ENCODE data around the gene RAB20. TPM values are rescaled to one million over a fixed set of nuclear protein-coding genes. Genes with fewer than 3 reads are reported as not detected.

The RAB20 gene
- total RNA-seq, 1 experiment from 2014 or later, result 12.3 TPM

DNA sequence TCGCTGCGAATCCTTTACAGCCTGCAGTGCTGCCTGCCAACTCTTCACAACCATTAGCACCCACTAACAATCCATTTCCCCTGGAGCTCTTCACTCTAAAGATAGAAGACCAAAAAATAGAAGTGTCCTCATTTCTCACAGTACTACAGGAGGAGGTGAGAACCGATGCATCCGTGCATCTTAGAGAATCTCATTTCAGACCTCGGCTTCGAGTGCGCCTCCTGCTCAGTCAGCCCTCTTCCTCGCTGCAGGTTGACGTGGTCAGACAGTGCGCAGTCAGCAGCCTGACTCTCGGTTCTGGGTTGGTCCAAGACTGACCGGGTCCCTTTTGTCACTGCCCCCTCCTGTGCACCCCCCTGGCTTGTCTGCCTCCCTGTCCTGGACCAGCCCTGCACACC lies 85.3 kb downstream of the RAB20 start:
- H3K27me3 Mint-ChIP-seq (ENCODE audit: low read depth), result no peaks in the 10 kb centered on the region
- Histone ChIP-seq H3K79me1 (ENCODE audit: insufficient read depth, low read depth, low read length, poor library complexity, severe bottlenecking) (no peaks in the 10 kb centered on the region), H2BK120ac (ENCODE audit: low read depth, low read length, poor library complexity, severe bottlenecking) (no peak overlapping the region), H2BK20ac (ENCODE audit: low read depth, low read length, poor library complexity, severe bottlenecking) (no peak overlapping the region), H2BK12ac (ENCODE audit: insufficient read length, low read depth, low read length) (no peak overlapping the region), H3T11ph (ENCODE audit: low read length) (no peak overlapping the region), H2AK5ac (ENCODE audit: insufficient read length, low read length) (no peak overlapping the region), H3K4ac (ENCODE audit: low read depth, low read length) (no peak overlapping the region), H4K8ac (replicated peaks; ENCODE audit: insufficient read length, low read depth, low read length) (no peak overlapping the region), H2AFZ (ENCODE audit: low read length) (no peak overlapping the region), H2BK5ac (ENCODE audit: insufficient read length, low read length) (no peak overlapping the region), H3K9me3 (ENCODE audit: control insufficient read depth, low read depth, low read length) (no peaks in the 10 kb centered on the region), H2BK15ac (ENCODE audit: low read depth, low read length) (no peak overlapping the region), H3K56ac (ENCODE audit: insufficient read length, low read depth, low read length) (no peak overlapping the region), H3K4me1 (ENCODE audit: insufficient read depth, low read length) (no peaks in the 10 kb centered on the region), H3K18ac (ENCODE audit: insufficient read length, low read depth, low read length) (no peak overlapping the region), H3K14ac (ENCODE audit: insufficient read depth, low read length) (no peak overlapping the region), H3K27ac (ENCODE audit: insufficient read length, low read depth, low read length) (no peak overlapping the region), H4K91ac (ENCODE audit: insufficient read length, low read depth, low read length) (no peak overlapping the region), H3K79me2 (ENCODE audit: insufficient read depth, low read length) (no peaks in the 10 kb centered on the region), H3K23ac (ENCODE audit: insufficient read length, low read depth, low read length) (no peak overlapping the region), H3K23me2 (ENCODE audit: insufficient read length, low read depth, low read length, poor library complexity, severe bottlenecking) (no peaks in the 10 kb centered on the region), H3K4me2 (ENCODE audit: insufficient read depth, insufficient read length, low read length) (no peak overlapping the region), H3K27me3 (ENCODE audit: insufficient read depth, low read length) (no peaks in the 10 kb centered on the region), H3K9ac (ENCODE audit: extremely low read depth, insufficient read length, low read length) (no peak overlapping the region), H4K20me1 (ENCODE audit: control insufficient read depth, insufficient read depth, insufficient read length) (no peaks in the 10 kb centered on the region), H4K5ac (ENCODE audit: insufficient read length, low read depth, low read length) (no peak overlapping the region)
- no peak overlapping the region for H3K4me3 Mint-ChIP-seq
- DNase-seq, result no peak
- peaks cover 32 to 37% (median 34%) of the 10 kb centered on the region in 3 experiments for H3K36me3 Mint-ChIP-seq (ENCODE audit: insufficient read depth in 1 of 3, low read depth in 3 of 3)
- peaks cover 6 to 7% of the 10 kb centered on the region in 2 experiments for H3K4me1 Mint-ChIP-seq
- TF ChIP-seq, protein P1, sequence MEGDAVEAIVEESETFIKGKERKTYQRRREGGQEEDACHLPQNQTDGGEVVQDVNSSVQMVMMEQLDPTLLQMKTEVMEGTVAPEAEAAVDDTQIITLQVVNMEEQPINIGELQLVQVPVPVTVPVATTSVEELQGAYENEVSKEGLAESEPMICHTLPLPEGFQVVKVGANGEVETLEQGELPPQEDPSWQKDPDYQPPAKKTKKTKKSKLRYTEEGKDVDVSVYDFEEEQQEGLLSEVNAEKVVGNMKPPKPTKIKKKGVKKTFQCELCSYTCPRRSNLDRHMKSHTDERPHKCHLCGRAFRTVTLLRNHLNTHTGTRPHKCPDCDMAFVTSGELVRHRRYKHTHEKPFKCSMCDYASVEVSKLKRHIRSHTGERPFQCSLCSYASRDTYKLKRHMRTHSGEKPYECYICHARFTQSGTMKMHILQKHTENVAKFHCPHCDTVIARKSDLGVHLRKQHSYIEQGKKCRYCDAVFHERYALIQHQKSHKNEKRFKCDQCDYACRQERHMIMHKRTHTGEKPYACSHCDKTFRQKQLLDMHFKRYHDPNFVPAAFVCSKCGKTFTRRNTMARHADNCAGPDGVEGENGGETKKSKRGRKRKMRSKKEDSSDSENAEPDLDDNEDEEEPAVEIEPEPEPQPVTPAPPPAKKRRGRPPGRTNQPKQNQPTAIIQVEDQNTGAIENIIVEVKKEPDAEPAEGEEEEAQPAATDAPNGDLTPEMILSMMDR (conservative IDR thresholded peaks at IDR 0.05), result no peak
- WGBS (ENCODE audit: extremely low coverage, insufficient read length, low lambda C conversion rate), result no CpG with 5 or more reads among the region's 12 CpGs
- H3K9me3 Mint-ChIP-seq, result no peaks in the 10 kb centered on the region
- peak overlapping the region; percentile 18 to 68 (median 35); a peak in 4 of 7 replicates for H3K27ac Mint-ChIP-seq
